GM12865 (cell line): ENCODE results near the gene RNPEPL1.

Experiments
- DNase-seq: peaks from one replicate; pipeline ENCODE4 v3.0.0; 2010; ENCODE audit warnings: low read depth
- H3K4me3 ChIP-seq: 2 replicates; pipeline ENCODE4 v1.5.1; 2011; ENCODE audit warnings: mild to moderate bottlenecking, low read depth, low read length, control low read depth
- TF ChIP-seq, protein P1 (sequence below): IDR thresholded peaks from 2 replicates; pipeline ENCODE4 v1.5.1; 2011; ENCODE audit warnings: low read length, control low read depth, low read depth, inconsistent platforms; ENCODE audit not compliant: insufficient read depth; ENCODE audit errors: missing control alignments

RNPEPL1 gene

DNA sequence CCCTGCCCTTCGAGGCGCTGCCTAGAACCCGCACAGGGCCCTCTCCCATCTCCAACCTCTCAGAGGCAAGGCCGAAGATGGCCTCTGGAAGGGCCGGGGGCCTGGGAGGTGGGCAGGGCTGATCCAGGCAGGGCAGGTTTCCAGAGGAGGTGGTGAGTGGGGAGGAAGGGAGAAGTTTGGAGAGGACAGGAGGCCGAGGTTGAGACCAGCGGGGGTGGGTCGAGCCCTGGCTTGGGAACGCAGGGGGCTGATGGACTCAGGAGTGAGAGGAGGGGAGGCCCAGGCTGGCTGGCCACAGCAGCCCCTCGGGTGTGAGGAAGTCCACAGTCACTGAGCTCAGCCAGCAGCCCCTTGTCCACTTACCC, 28.8 kb downstream of the RNPEPL1 start:
- TF ChIP-seq, protein P1, sequence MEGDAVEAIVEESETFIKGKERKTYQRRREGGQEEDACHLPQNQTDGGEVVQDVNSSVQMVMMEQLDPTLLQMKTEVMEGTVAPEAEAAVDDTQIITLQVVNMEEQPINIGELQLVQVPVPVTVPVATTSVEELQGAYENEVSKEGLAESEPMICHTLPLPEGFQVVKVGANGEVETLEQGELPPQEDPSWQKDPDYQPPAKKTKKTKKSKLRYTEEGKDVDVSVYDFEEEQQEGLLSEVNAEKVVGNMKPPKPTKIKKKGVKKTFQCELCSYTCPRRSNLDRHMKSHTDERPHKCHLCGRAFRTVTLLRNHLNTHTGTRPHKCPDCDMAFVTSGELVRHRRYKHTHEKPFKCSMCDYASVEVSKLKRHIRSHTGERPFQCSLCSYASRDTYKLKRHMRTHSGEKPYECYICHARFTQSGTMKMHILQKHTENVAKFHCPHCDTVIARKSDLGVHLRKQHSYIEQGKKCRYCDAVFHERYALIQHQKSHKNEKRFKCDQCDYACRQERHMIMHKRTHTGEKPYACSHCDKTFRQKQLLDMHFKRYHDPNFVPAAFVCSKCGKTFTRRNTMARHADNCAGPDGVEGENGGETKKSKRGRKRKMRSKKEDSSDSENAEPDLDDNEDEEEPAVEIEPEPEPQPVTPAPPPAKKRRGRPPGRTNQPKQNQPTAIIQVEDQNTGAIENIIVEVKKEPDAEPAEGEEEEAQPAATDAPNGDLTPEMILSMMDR = no peak
- no peak overlapping the region for H3K4me3 ChIP-seq
- DNase-seq = no peak

DNA sequence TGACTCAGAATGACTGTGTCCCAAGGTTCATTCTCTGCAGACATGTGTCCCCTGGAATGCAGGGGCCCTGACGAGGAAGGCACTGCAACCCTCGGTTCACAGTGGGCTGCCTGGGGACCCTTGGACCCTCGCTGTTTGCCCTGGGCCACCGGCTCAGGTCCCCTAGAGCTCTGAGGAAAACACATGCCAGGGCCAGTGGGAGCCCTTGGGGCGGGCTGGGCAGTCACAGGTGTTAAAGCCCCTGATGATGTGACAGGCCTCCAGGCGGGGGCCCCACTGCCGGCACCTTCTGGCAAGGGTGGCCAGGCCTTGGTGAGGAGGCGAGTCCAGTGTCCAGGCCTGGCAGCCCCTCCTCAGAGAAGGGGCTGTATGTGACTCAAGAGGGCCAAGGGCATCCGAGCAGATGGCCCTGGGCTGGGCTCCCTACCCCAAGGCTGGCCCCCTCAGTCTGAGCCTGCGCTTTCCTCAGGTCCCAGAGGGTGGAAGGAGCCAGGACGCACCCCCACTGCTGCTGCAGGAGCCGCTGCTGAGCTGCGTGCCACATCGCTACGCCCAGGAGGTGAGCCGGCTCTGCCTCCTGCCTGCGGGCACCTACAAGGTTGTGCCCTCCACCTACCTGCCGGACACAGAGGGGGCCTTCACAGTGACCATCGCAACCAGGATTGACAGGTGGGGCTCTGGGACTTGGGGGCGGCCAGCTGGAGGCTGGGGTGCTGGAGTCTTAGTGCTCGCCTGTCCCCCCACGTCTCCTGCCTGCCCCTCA, 29.3 kb downstream of the RNPEPL1 start:
- H3K4me3 ChIP-seq = no peak overlapping the region
- DNase-seq = no peak
- TF ChIP-seq, protein P1 = no peak

DNA sequence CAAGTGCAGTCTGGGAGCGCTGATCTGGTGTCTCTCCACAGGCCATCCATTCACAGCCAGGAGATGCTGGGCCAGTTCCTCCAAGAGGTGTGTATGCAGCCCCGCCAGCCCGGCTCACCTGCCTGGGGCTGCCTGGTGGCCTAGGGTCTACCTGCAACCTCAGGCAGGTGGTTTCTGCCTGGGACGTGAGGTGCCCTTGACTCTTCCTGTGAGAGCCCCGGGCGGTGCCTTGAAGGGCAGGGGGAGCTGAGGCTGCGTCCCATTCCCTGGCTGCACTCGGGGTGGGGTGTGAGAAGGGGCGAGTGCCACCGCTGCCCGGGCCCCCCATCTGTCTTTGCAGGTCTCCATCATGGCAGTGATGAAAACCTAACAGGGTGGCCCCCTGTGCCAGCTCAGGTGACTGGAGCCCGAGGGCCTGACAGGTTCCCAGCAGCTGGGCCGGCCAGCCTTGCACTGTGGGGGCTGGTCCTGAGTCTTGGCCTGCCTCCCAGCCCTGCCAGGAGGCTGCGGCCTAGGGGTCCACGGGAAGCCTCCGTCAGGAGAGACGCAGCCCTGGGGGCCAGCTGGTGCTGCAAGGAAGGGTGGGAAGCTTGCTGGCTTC, 30.1 kb downstream of the RNPEPL1 start:
- H3K4me3 ChIP-seq = no peak overlapping the region
- DNase-seq = no peak
- TF ChIP-seq, protein P1 = no peak

DNA sequence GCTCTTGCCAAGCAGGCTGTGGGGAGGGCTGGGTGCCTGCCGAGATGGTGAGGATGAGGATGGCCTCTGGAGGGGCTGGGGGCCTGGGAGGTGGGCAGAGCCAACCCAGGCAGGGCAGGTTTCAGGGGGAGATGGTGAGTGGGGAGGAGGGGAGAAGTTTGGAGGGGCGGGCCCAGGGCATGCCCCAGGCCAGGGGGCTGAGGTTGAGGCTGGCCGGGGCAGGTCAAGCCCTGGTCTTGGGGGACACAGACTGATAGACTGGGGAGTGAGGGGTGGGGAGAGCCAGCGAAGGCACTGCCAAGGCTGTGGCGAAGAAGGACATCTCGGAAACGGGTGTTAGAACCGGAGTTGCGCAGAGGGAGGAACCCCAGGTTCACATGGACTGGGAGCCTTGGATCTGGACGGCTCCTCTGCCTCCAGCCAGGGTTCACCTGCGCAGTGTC, 30.9 kb downstream of the RNPEPL1 start:
- no peak overlapping the region for H3K4me3 ChIP-seq
- TF ChIP-seq, protein P1 = no peak
- no peak for DNase-seq

DNA sequence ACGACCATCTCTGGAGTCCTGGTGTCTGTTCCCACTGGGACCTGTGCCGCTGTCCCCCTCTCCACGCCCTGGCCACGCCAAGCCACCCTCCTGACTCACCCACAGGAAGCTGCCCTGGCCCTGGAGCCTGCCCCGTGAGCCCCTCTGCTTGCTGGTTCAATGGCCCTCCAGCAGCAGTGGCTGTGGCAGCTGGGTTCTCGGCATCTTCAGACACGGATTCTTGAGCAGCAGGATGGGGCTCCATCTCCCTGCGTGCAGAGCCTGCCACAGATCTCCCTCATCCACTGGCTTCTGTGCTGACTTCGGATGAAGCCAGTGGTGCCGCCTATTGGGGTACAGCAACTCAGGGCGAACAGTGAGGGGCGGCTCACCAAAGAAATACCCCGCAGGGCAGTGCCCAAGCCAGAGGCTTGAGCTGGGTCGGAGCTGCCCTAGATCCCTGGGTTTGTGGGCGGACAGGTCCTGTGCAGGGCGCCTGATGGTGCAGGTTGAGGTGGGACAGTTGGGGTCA, 32.2 kb downstream of the RNPEPL1 start:
- TF ChIP-seq, protein P1 = no peak
- no peak overlapping the region for H3K4me3 ChIP-seq
- no peak for DNase-seq

DNA sequence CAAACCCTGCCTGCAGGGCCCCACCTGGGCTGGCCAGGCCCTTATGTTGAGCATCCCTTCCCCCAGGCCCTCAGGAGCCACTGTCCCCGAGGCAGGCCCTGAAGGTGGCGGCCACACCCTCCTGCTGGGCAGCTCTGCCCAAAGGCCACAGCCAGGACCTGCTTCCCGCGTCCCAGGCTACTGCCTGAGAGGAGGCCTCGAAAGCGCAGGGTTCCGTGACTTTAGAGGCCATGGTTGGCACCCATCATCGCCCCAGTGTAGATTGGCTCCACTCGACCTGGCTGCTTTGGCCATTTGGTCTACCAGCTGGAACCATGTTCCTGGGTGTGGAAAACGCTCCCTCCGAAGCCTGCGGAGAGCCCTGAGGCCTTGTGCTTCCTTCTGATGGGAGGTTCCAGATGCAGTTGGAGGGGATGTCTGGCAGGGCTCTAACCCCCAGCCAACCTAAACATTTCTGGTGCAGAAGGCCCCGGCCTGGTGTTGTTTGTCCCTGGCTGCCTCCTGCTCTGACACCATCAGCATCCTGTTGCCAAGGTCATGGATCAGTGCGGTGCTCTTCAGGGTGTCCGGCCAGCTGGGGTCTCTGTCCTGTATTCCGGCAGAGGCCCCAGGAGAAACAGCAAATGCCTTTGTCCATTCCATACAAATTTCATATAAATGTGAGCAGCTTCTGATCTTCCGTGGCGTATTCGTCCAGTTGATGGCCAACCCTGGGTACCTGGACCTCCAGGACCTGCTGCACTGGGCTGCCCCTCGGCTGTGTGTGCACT, 33.0 kb downstream of the RNPEPL1 start:
- no peak overlapping the region for H3K4me3 ChIP-seq
- no peak for DNase-seq

More for the DNA sequence above, 33.0 kb downstream of the RNPEPL1 start:
- TF ChIP-seq, protein P1 = no peak
